Esophagus muscularis mucosa (tissue), 4 donors: ENCODE measurements around the gene MYO1B.
"Not testable (repeated sequence)": the region's sequence is repeated elsewhere in the genome, so short reads cannot be mapped to it uniquely, and the experiment has no call there.

ENCODE experiments used
- EP300 ChIP-seq: sonication (generic); formaldehyde crosslinking; IDR thresholded peaks from one replicate; pipeline ENCODE4 v1.6.1; 2017; ENCODE audit warnings: antibody characterized with exemption
- POLR2A ChIP-seq: fragments of 450-650 bp; IDR thresholded peaks from one replicate; pipeline ENCODE4 v1.6.1; 2017; ENCODE audit warnings: antibody characterized with exemption, moderate library complexity, mild to moderate bottlenecking, low read depth
- TF ChIP-seq, protein P1 (sequence below), 3 experiments: fragments of 200-600 bp in 2 of 3; fragments of 450-650 bp in 1 of 3; sonication (generic) in 2 of 3; IDR thresholded peaks; one replicate each; pipeline ENCODE4 v1.5.1; 2017 to 2019; ENCODE audit warnings: antibody characterized with exemption in 3 of 3, mild to moderate bottlenecking in 2 of 3, moderate library complexity in 1 of 3

DNA sequence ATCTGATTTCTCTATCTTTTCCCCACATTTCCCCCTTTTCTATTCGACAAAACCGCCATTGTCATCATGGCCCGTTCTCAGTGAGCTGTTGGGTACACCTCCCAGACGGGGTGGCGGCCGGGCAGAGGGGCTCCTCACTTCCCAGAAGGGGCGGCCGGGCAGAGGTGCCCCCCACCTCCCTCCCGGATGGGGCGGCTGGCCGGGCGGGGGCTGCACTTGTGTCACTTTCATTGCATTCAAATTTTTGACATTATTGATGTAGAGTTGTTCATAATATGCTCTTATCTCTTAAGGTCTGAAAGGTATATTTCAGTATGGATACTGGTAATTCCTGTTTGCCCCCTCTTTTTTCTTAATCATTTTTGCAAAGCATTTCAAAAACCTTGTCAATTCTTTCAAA lies 211.3 kb downstream of the MYO1B start:
- TF ChIP-seq, protein P1, sequence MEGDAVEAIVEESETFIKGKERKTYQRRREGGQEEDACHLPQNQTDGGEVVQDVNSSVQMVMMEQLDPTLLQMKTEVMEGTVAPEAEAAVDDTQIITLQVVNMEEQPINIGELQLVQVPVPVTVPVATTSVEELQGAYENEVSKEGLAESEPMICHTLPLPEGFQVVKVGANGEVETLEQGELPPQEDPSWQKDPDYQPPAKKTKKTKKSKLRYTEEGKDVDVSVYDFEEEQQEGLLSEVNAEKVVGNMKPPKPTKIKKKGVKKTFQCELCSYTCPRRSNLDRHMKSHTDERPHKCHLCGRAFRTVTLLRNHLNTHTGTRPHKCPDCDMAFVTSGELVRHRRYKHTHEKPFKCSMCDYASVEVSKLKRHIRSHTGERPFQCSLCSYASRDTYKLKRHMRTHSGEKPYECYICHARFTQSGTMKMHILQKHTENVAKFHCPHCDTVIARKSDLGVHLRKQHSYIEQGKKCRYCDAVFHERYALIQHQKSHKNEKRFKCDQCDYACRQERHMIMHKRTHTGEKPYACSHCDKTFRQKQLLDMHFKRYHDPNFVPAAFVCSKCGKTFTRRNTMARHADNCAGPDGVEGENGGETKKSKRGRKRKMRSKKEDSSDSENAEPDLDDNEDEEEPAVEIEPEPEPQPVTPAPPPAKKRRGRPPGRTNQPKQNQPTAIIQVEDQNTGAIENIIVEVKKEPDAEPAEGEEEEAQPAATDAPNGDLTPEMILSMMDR (IDR thresholded peaks at IDR 0.05): not testable (repeated sequence)
- not testable (repeated sequence) for TF ChIP-seq POLR2A, EP300
